RWPE1 (cell line): ENCODE data around the gene HTR1A.

ENCODE experiments used
- CTCF ChIA-PET: fragments of 350-600 bp; sonication (Branson Sonifier 250); formaldehyde crosslinking; extraction: SDS; loops from one replicate; lab custom pipeline; 2021; lab: Yijun Ruan, JAX
- POLR2A ChIA-PET: fragments of 400-600 bp; formaldehyde crosslinking; extraction: SDS; loops from one replicate; lab custom pipeline; 2020; ENCODE audit warnings: antibody characterized with exemption; ENCODE audit not compliant: low non-redundant PET; lab: Yijun Ruan, JAX
- DNase-seq: peaks from one replicate; pipeline ENCODE4 v3.0.0; 2012; ENCODE audit warnings: low spot score
- H3K27ac ChIP-seq: fragments of 450-650 bp; 2 replicates; pipeline ENCODE4 v1.5.1; 2017
- TF ChIP-seq, protein P1 (sequence below): fragments of 450-650 bp; conservative IDR thresholded peaks from 2 replicates; pipeline ENCODE4 v1.5.1; 2017; ENCODE audit warnings: low read depth, mild to moderate bottlenecking

HTR1A gene

DNA sequence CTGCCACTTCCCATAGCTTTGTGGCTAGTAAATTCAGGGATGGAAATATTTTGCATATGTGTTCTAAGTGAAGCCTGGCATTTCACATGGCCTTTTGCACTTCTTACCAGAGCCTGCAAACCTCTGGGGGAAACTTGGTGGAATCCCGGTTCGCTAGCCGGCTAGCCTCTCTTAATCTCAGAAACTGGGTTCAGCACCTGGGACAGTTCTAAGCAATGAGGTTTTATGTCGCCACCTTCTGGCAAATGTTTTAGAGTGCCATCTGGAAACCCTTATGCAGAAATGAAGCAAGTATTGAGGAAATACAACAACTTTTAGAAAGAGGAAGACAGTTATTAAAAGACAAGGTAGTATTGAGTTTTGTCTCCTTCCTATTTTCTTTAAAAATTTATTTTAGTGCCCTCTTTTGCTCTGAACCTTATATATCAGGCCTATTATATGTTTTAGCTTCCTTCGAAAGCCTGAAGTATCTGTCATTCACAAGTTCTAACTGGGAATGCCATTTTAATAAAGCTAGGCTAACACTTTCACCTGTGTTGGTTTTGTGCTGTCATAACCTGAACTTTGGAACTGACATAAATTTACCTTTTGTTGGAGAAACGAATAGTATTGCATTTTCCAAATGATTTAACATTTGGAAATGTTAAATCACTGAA lies 963 bp upstream of the HTR1A start:
- TF ChIP-seq, protein P1, sequence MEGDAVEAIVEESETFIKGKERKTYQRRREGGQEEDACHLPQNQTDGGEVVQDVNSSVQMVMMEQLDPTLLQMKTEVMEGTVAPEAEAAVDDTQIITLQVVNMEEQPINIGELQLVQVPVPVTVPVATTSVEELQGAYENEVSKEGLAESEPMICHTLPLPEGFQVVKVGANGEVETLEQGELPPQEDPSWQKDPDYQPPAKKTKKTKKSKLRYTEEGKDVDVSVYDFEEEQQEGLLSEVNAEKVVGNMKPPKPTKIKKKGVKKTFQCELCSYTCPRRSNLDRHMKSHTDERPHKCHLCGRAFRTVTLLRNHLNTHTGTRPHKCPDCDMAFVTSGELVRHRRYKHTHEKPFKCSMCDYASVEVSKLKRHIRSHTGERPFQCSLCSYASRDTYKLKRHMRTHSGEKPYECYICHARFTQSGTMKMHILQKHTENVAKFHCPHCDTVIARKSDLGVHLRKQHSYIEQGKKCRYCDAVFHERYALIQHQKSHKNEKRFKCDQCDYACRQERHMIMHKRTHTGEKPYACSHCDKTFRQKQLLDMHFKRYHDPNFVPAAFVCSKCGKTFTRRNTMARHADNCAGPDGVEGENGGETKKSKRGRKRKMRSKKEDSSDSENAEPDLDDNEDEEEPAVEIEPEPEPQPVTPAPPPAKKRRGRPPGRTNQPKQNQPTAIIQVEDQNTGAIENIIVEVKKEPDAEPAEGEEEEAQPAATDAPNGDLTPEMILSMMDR, result peak; percentile 85
- POLR2A ChIA-PET, result no interaction called here
- no peak overlapping the region for H3K27ac ChIP-seq
- CTCF ChIA-PET, result interaction anchor here (0.7 to 1.4 kb wide), 8 partner anchors 9 to 562 kb away, joined by 3 to 7 read pairs (median 3); no protein-coding TSS in a partner anchor
- DNase-seq, result peak; percentile 81

DNA sequence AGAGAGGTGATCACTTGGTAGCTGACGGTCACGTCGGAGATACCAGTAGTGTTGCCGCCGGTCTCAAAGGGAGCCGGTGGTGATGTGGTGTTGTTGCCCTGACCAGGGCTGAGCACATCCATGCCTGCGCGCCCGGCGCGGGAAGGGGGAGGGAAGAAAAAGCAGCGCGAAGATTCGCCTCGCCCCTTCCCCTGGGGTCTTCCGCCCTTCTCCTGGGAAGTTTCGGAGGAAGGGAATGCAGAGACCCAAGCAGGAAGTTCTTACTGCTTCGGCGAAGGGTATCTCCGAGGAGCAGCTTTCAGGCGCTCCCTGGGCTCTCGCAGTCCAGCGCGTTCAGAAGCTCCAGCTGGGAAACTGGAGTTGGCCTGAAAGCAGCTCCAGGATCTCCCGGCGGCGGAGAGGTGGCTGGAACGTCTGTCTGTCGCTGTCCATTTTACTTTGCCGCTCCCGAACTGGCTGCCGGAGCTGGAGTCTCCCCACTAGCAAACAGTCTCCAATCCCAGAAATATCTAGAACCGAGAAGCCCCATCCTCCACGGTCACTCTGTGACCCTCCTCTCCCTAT lies 565 bp downstream of the HTR1A start:
- no peak for DNase-seq
- POLR2A ChIA-PET, result no interaction called here
- H3K27ac ChIP-seq, result no peak overlapping the region
- TF ChIP-seq, protein P1, result no peak
- CTCF ChIA-PET, result interaction anchor here (0.6 kb wide), 1 partner anchor 186 kb away, joined by 4 read pairs; no protein-coding TSS in a partner anchor

DNA sequence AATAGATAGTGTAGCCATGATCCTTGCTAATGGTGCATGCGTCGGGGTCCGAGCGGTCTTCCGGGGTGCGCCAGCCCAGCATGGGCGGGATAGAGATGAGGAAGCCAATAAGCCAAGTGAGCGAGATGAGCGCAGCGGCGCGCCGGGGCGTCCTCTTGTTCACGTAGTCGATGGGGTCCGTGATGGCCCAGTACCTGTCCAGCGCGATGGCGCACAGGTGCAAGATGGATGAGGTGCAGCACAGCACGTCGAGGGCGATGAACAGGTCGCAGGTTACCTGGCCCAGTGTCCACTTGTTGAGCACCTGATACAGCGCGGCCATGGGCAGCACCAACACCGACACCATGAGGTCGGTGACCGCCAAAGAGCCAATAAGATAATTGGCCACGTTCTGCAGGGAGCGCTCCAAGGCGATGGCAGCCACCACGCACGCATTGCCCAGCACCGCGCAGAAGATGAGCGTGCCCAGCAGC lies 1.1 kb downstream of the HTR1A start:
- ChIA-PET POLR2A (no interaction called here), CTCF (interaction anchor here (0.6 kb wide), 1 partner anchor 186 kb away, joined by 4 read pairs; no protein-coding TSS in a partner anchor)
- no peak for DNase-seq
- TF ChIP-seq, protein P1, result no peak
- no peak overlapping the region for H3K27ac ChIP-seq

DNA sequence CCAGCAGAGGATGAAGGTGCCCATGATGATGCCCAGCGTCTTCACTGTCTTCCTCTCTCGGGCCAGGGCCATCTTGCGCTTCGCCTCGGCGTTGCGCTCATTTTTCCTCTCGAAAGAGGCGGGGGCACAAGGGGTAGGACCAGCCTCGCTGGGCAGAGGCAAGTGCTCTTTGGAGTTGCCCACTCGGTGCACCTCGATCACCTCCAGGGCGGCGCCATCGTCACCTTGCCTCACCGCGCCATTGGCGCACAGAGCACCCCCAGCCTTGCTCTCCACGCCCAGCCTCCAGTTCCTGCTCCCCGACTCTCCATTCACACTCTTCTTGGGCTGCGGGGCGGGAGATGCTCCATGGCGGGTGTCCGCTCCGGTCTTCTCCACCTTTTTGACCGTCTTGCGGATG lies 1.6 kb downstream of the HTR1A start:
- TF ChIP-seq, protein P1, result no peak
- POLR2A ChIA-PET, result no interaction called here

DNA sequence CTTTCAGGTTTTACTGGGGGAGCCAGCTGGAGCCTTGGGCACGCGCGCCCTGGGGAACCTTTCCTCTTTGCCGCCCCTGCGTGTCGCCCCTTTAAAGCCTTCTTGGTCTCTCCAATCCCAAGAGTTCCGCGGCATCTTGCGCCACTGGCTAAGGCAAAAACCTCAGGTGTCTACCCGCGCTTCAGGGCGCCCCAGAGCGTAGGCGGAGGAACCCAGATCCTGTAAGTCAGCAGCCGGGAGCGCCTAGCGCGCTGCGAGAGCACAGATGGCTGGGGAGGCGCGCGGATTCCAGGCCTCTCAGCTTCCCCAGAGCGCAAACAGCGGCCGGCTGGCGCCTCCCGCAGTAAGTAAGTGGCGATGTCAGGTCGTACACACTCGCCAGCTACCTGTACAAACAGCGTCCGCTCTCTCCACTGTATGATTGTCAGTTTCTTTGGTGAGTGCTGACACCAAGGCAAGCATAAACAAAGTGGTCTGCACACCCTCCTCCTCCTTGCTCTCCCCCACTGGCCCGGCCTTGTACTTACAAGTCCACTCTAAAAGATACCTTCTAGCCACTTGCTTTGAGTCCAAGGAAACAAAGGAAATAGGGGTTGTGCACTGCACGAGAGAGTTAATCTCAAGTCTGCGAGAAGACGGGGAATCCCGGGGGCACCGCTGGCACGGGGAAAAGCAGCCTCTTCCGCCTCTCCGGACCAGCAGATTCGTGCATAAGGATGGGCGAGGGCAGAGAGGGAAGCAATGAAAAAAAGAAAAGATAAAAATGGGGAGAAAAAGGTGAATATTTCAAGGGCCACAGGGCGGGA lies 2.9 kb downstream of the HTR1A start:
- DNase-seq, result no peak
- POLR2A ChIA-PET, result no interaction called here

More for the DNA sequence above, 1.6 kb downstream of the HTR1A start:
- no peak overlapping the region for H3K27ac ChIP-seq
- DNase-seq, result no peak
- CTCF ChIA-PET, result no interaction called here

More for the DNA sequence above, 2.9 kb downstream of the HTR1A start:
- CTCF ChIA-PET, result interaction anchor here (0.6 to 0.7 kb wide), 2 partner anchors 24 to 46 kb away, joined by 3 to 7 read pairs; no protein-coding TSS in a partner anchor
- H3K27ac ChIP-seq, result no peak overlapping the region
- TF ChIP-seq, protein P1, result no peak
